H1 (cell line): ENCODE results near the gene SIGLEC6. TPM values are rescaled to one million over a fixed set of nuclear protein-coding genes. Genes with fewer than 3 reads are reported as not detected.

ENCODE experiments used
- CTCF ChIA-PET: fragments of 300-600 bp; sonication (Branson Sonifier 250); formaldehyde crosslinking; loops from one replicate; lab custom pipeline; 2021; ENCODE audit not compliant: partially characterized antibody; lab: Charles Lee
- POLR2A ChIA-PET: fragments of 300-600 bp; sonication (Branson Sonifier 250); formaldehyde crosslinking; loops from one replicate; lab custom pipeline; 2021; ENCODE audit warnings: inconsistent platforms; ENCODE audit not compliant: partially characterized antibody; lab: Charles Lee
- DNase-seq, 2 experiments: peaks; one replicate each; pipeline versions ENCODE4 v3.0.0 to v3.0.0-alpha.2; 2010 to 2022; ENCODE audit warnings: low spot score in 2 of 2, low read depth in 1 of 2, mixed read lengths in 1 of 2
- FAIRE-seq: peaks from 2 replicates; lab custom pipeline; 2011; peaks lifted over from hg19 to GRCh38; lab: Jason Lieb, UNC
- H2AFZ ChIP-seq: 2 replicates; pipeline ENCODE4 v1.8.1; 2012; ENCODE audit warnings: low read length, inconsistent platforms
- H2AK5ac ChIP-seq: 2 replicates; pipeline ENCODE4 v1.6.1; 2013; ENCODE audit warnings: low read depth, low read length
- H2BK120ac ChIP-seq: replicated peaks from 2 replicates; pipeline ENCODE3; 2013; ENCODE audit warnings: low read depth, low read length, inconsistent platforms
- H2BK12ac ChIP-seq: 2 replicates; pipeline ENCODE4 v1.6.1; 2013; ENCODE audit warnings: low read depth, low read length
- H2BK15ac ChIP-seq: 2 replicates; pipeline ENCODE4 v1.6.1; 2013; ENCODE audit warnings: low read length
- H2BK20ac ChIP-seq: 2 replicates; pipeline ENCODE4 v1.6.1; 2013; ENCODE audit warnings: low read length
- H2BK5ac ChIP-seq: 2 replicates; pipeline ENCODE4 v1.6.1; 2013; ENCODE audit warnings: low read depth, low read length
- H3K14ac ChIP-seq: 2 replicates; pipeline ENCODE4 v1.6.1; 2013; ENCODE audit warnings: inconsistent platforms; ENCODE audit not compliant: insufficient read length
- H3K18ac ChIP-seq: 2 replicates; pipeline ENCODE4 v1.6.1; 2013; ENCODE audit warnings: low read length; ENCODE audit errors: extremely low read depth
- H3K23ac ChIP-seq: 2 replicates; pipeline ENCODE4 v1.6.1; 2013; ENCODE audit warnings: inconsistent platforms; ENCODE audit not compliant: insufficient read length
- H3K23me2 ChIP-seq: 2 replicates; pipeline ENCODE4 v1.6.1; 2013; ENCODE audit warnings: low read depth, low read length
- H3K27ac ChIP-seq: 2 replicates; pipeline ENCODE4 v1.6.1; 2011; ENCODE audit warnings: low read depth, low read length, inconsistent platforms
- H3K27me3 ChIP-seq, 4 experiments: replicated peaks in 1 of 4; 1 replicate in 1 of 4; 2 replicates in 3 of 4; pipeline versions ENCODE4 v1.6.1 to v1.8.1; 2011 to 2013; ENCODE audit warnings: low read length in 3 of 4, mild to moderate bottlenecking in 3 of 4, inconsistent platforms in 2 of 4, mixed read lengths in 2 of 4, moderate library complexity in 1 of 4; ENCODE audit not compliant: control insufficient read depth in 3 of 4, insufficient read depth in 3 of 4; ENCODE audit errors: extremely low read depth in 1 of 4
- H3K36me3 ChIP-seq, 4 experiments: 2 replicates each; pipeline versions ENCODE4 v1.6.1 to v1.8.1; 2011 to 2013; ENCODE audit warnings: mild to moderate bottlenecking in 4 of 4, low read length in 3 of 4, moderate library complexity in 2 of 4, control low read depth in 1 of 4, inconsistent platforms in 1 of 4; ENCODE audit not compliant: insufficient read depth in 4 of 4, control insufficient read depth in 2 of 4
- H3K4ac ChIP-seq: replicated peaks from 2 replicates; pipeline ENCODE3; 2013; ENCODE audit warnings: low read length, low read depth, mixed read lengths, inconsistent platforms; ENCODE audit not compliant: insufficient read length
- H3K4me1 ChIP-seq, 4 experiments: replicated peaks in 1 of 4; 1 replicate in 1 of 4; 2 replicates in 3 of 4; pipeline versions ENCODE4 v1.6.1 to v1.8.1; 2011 to 2013; ENCODE audit warnings: low read length in 3 of 4, inconsistent platforms in 2 of 4, mixed read lengths in 1 of 4; ENCODE audit not compliant: insufficient read depth in 4 of 4, control insufficient read depth in 3 of 4
- H3K4me2 ChIP-seq, 2 experiments: 2 replicates each; pipeline versions ENCODE4 v1.6.1 to v1.8.1; 2011 to 2013; ENCODE audit warnings: low read depth in 2 of 2, low read length in 2 of 2, control low read depth in 1 of 2, inconsistent platforms in 1 of 2, mild to moderate bottlenecking in 1 of 2; ENCODE audit not compliant: insufficient read depth in 1 of 2
- H3K4me3 ChIP-seq, 4 experiments: fragments of 200-600, 300-600 bp in 1 of 4; sonication (generic), shearing (Covaris generic), sonication (Bioruptor Twin) in 1 of 4; 2 replicates each; pipeline versions ENCODE4 v1.5.1 to v1.8.1; 2011 to 2016; ENCODE audit warnings: low read length in 4 of 4, low read depth in 3 of 4, control low read depth in 2 of 4, inconsistent platforms in 2 of 4, mild to moderate bottlenecking in 2 of 4, mixed read lengths in 1 of 4, moderate library complexity in 1 of 4; ENCODE audit not compliant: insufficient read depth in 2 of 4; ENCODE audit errors: extremely low read depth in 1 of 4
- H3K56ac ChIP-seq: replicated peaks from 2 replicates; pipeline ENCODE3; 2013; ENCODE audit warnings: low read depth, mild to moderate bottlenecking, mixed read lengths, low read length, inconsistent platforms; ENCODE audit not compliant: insufficient read length
- H3K79me1 ChIP-seq: 2 replicates; pipeline ENCODE4 v1.6.1; 2013; ENCODE audit warnings: low read depth, low read length, control low read depth
- H3K79me2 ChIP-seq, 2 experiments: 2 replicates each; pipeline versions ENCODE4 v1.6.1 to v1.8.1; 2012 to 2013; ENCODE audit warnings: low read length in 2 of 2, mild to moderate bottlenecking in 2 of 2, inconsistent platforms in 1 of 2; ENCODE audit not compliant: insufficient read depth in 2 of 2, control insufficient read depth in 1 of 2
- H3K9ac ChIP-seq, 4 experiments: replicated peaks in 1 of 4; 1 replicate in 1 of 4; 2 replicates in 3 of 4; pipeline versions ENCODE4 v1.6.1 to v1.8.1; 2011 to 2013; ENCODE audit warnings: low read depth in 3 of 4, low read length in 3 of 4, control low read depth in 2 of 4, mild to moderate bottlenecking in 2 of 4, moderate library complexity in 2 of 4, inconsistent platforms in 1 of 4; ENCODE audit errors: extremely low read depth in 1 of 4
- H3K9me3 ChIP-seq, 2 experiments: 2 replicates each; pipeline versions ENCODE4 v1.6.1 to v1.8.1; 2012 to 2013; ENCODE audit warnings: mild to moderate bottlenecking in 2 of 2, moderate library complexity in 2 of 2, control low read depth in 1 of 2, inconsistent platforms in 1 of 2, low read depth in 1 of 2, low read length in 1 of 2, mixed read lengths in 1 of 2; ENCODE audit not compliant: insufficient read depth in 2 of 2
- H4K20me1 ChIP-seq, 2 experiments: replicated peaks in 1 of 2; 2 replicates each; pipeline versions ENCODE3 to v1.8.1; 2011 to 2013; ENCODE audit warnings: inconsistent platforms in 2 of 2, low read length in 2 of 2, mild to moderate bottlenecking in 1 of 2; ENCODE audit not compliant: insufficient read depth in 2 of 2, control insufficient read depth in 1 of 2
- H4K5ac ChIP-seq: 2 replicates; pipeline ENCODE4 v1.6.1; 2013; ENCODE audit warnings: low read length, low read depth, mixed read lengths, inconsistent platforms; ENCODE audit not compliant: insufficient read length
- H4K8ac ChIP-seq: 2 replicates; pipeline ENCODE4 v1.8.0; 2013; ENCODE audit warnings: mild to moderate bottlenecking, moderate library complexity, low read length, inconsistent platforms; ENCODE audit not compliant: insufficient read depth; ENCODE audit errors: extremely low read depth
- H4K91ac ChIP-seq: replicated peaks from 2 replicates; pipeline ENCODE3; 2013; ENCODE audit warnings: low read length, mixed read lengths, inconsistent platforms; ENCODE audit not compliant: insufficient read length
- BACH1 ChIP-seq: IDR thresholded peaks from 2 replicates; pipeline ENCODE4 v1.6.1; 2012; ENCODE audit warnings: low read length, improper control_type of control experiment
- KDM1A ChIP-seq: fragments of 200-600, 300-600 bp; sonication (generic); IDR thresholded peaks from 2 replicates; pipeline ENCODE4 v1.7.1; 2016; ENCODE audit warnings: mild to moderate bottlenecking, low read length, borderline replicate concordance
- POLR2AphosphoS5 ChIP-seq: IDR thresholded peaks from 2 replicates; pipeline ENCODE4 v1.6.1; 2011; ENCODE audit warnings: low read depth, low read length
- WGBS, 2 experiments: shearing (Covaris generic) in 1 of 2; methylation state at CpG; one replicate each; pipeline versions ENCODE4 v1.1.6 to v1.1.7; 2013 to 2015; ENCODE audit warnings: low lambda C conversion rate in 2 of 2, mixed read lengths in 2 of 2, inconsistent platforms in 1 of 2, low coverage in 1 of 2, missing lambda C conversion rate in 1 of 2; ENCODE audit not compliant: insufficient replicate concordance in 2 of 2, insufficient coverage in 1 of 2, insufficient read length in 1 of 2; ENCODE audit errors: extremely low coverage in 1 of 2, missing lambda C conversion rate in 1 of 2; 5-methylcytosine and 5-hydroxymethylcytosine counted together
- polyA plus RNA-seq, 7 experiments: library from polyadenylated mRNA; depleted of rRNA in 3 of 7; stranded (reverse) in 5 of 7; unstranded in 2 of 7; fragments of >200 nt in 5 of 7; fragments of 200-250 nt in 2 of 7; gene quantifications; 1 replicate in 5 of 7; 2 replicates in 1 of 7; 4 replicates in 1 of 7; pipeline versions ENCODE4 v1.2.1 to v1.2.3, GENCODE V29; 2011 to 2013; ENCODE audit warnings: missing spikeins in 2 of 7, mixed read lengths in 2 of 7
- total RNA-seq: library from RNA; stranded (reverse); fragmentation: NEBNext Ultra II Directional; extraction: Animal tissue kit (Norgen Biotek cat#: 25700); gene quantifications from 2 replicates; pipeline ENCODE4 v1.2.1, GENCODE V29; 2021

The SIGLEC6 gene
- total and polyA plus RNA-seq, 2 of the 8 experiments (the other 6 are each of a cell fraction or from before 2014, with no cell fraction given): 0.05 TPM; not detected in 1

GRCh38 chr19:51472607-51473006 is 58.9 kb downstream of the SIGLEC6 start:
- POLR2A ChIA-PET: no interaction called here
- Histone ChIP-seq H3K27me3 (no peaks in the 10 kb centered on the region; a peak in 1 of 7 replicates), H3K4me1 (no peaks in the 10 kb centered on the region)

More at GRCh38 chr19:51472607-51473006, 58.9 kb downstream of the SIGLEC6 start:
- FAIRE-seq: no peak
- Histone ChIP-seq H2BK120ac (no peak overlapping the region), H3K9me3 (peaks cover 13 to 31% of the 10 kb centered on the region in 2 experiments), H2BK5ac (no peak overlapping the region), H3K79me1 (no peaks in the 10 kb centered on the region), H2AK5ac (no peak overlapping the region), H3K18ac (no peak overlapping the region), H2AFZ (no peak overlapping the region), H3K4me2 (no peak overlapping the region), H3K36me3 (no peaks in the 10 kb centered on the region), H4K5ac (no peak overlapping the region), H3K27ac (no peak overlapping the region), H3K14ac (no peak overlapping the region), H3K79me2 (no peaks in the 10 kb centered on the region), H2BK20ac (no peak overlapping the region), H3K23ac (no peak overlapping the region), H3K23me2 (no peaks in the 10 kb centered on the region), H4K8ac (no peak overlapping the region), H4K20me1 (no peaks in the 10 kb centered on the region), H2BK15ac (no peak overlapping the region), H3K4me3 (no peak overlapping the region), H4K91ac (no peak overlapping the region), H3K56ac (no peak overlapping the region), H3K4ac (no peak overlapping the region), H2BK12ac (no peak overlapping the region), H3K9ac (no peak overlapping the region)
- CTCF ChIA-PET: interaction anchor here (0.6 to 6.6 kb wide), 34 partner anchors 10 to 315 kb away, joined by 3 to 83 read pairs (median 4); no protein-coding TSS in a partner anchor
- no peak for DNase-seq
- 41% methylated on average over 4 of the region's 4 CpGs; no CpG with 5 or more reads in 1 of the 2 experiments for WGBS, 2 experiments
- TF ChIP-seq POLR2AphosphoS5 (no peak), BACH1 (no peak), KDM1A (no peak)
